ENCODE measurements around the gene BLTP2.

DNA sequence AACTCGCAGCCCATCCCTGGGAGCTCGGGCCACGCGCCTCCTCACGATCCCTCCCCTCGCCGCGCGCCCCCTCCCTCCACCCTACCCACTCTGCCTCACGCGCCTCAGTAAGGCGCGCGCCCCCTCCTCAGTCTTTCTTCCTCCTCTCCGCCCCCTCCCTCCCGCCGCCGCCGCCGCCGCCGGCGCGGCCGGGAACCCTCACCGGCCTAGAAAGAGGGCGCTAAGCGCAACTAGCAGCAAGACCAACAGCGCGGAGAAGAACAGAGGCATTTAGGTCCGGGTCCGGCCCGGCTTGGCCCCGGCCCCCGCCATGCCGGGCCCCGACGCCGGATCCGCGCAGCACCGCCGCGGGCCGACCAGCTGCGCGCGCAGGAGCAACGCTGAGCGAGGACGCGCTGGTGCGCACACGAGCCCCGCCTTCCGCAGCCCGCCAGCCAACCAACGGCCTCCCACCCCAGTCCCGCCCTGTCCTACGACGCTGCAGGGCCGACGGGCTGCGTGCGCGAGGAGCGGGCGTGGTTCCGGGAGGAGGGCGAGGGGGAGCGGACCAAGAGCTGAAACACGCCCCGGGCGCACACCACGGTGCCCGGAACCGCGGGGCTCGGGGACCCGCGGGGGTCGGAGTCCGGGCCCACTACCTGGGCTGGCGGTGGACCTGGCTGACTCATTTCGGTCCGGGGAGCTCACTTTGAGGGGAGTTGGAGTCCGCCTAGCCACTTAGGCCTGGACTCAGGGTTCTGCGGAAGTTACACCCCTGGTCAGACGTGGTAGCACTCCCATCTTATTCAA, at the start of gene BLTP2:
- TF ChIP-seq, protein P1, sequence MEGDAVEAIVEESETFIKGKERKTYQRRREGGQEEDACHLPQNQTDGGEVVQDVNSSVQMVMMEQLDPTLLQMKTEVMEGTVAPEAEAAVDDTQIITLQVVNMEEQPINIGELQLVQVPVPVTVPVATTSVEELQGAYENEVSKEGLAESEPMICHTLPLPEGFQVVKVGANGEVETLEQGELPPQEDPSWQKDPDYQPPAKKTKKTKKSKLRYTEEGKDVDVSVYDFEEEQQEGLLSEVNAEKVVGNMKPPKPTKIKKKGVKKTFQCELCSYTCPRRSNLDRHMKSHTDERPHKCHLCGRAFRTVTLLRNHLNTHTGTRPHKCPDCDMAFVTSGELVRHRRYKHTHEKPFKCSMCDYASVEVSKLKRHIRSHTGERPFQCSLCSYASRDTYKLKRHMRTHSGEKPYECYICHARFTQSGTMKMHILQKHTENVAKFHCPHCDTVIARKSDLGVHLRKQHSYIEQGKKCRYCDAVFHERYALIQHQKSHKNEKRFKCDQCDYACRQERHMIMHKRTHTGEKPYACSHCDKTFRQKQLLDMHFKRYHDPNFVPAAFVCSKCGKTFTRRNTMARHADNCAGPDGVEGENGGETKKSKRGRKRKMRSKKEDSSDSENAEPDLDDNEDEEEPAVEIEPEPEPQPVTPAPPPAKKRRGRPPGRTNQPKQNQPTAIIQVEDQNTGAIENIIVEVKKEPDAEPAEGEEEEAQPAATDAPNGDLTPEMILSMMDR (IDR thresholded peaks at IDR 0.05): peak in 4 of 6 experiments; percentile 31 to 54 (median 48)
- peak in 1 of 4 donors; percentile 4 for TF ChIP-seq EP300 (IDR thresholded peaks at IDR 0.05)

All from upper lobe of left lung (tissue), 4 donors.